ENCODE results near the gene CYB561D1.

Gene CYB561D1

GRCh38 chr1:109530457-109531087, 36.7 kb downstream of the CYB561D1 start:
- DNase-seq (ENCODE audit: low spot score) = no peak

GRCh38 chr1:109531380-109531779, 37.5 kb downstream of the CYB561D1 start:
- no peak for DNase-seq (ENCODE audit: low spot score)

- no peak for DNase-seq (ENCODE audit: low spot score)
Measured at GRCh38 chr1:109531826-109532364, 38.0 kb downstream of the CYB561D1 start.

GRCh38 chr1:109532365-109533136, 38.7 kb downstream of the CYB561D1 start:
- peak; percentile 91 for DNase-seq (ENCODE audit: low spot score)

- DNase-seq (ENCODE audit: low spot score) = no peak
Measured at GRCh38 chr1:109534307-109534858, 40.5 kb downstream of the CYB561D1 start.

GRCh38 chr1:109535481-109535880, 41.6 kb downstream of the CYB561D1 start:
- no peak for DNase-seq (ENCODE audit: low spot score)

GRCh38 chr1:109535971-109536491, 42.1 kb downstream of the CYB561D1 start:
- DNase-seq (ENCODE audit: low spot score) = no peak

GRCh38 chr1:109537450-109538178, 43.7 kb downstream of the CYB561D1 start:
- DNase-seq (ENCODE audit: low spot score) = no peak

- DNase-seq (ENCODE audit: low spot score) = no peak
Measured at GRCh38 chr1:109538827-109539555, 45.1 kb downstream of the CYB561D1 start.

GRCh38 chr1:109539676-109540075, 45.8 kb downstream of the CYB561D1 start, which contains the start of gene GPR61:
Gene GPR61 (plus strand): TSS chr1:109539872. CDS start chr1:109543023, 3,151 bp downstream.
- no peak for DNase-seq (ENCODE audit: low spot score)

- no peak for DNase-seq (ENCODE audit: low spot score)
Measured at GRCh38 chr1:109541102-109541501, 47.2 kb downstream of the CYB561D1 start.

GRCh38 chr1:109542657-109543056, 48.8 kb downstream of the CYB561D1 start:
- no peak for DNase-seq (ENCODE audit: low spot score)

GRCh38 chr1:109543283-109543987, 49.5 kb downstream of the CYB561D1 start:
- no peak for DNase-seq (ENCODE audit: low spot score)

- no peak for DNase-seq (ENCODE audit: low spot score)
Measured at GRCh38 chr1:109543988-109544735, 50.3 kb downstream of the CYB561D1 start.

- DNase-seq (ENCODE audit: low spot score) = peak; percentile 92
Measured at GRCh38 chr1:109546311-109547109, 52.6 kb downstream of the CYB561D1 start.

- DNase-seq (ENCODE audit: low spot score) = peak; percentile 2
Measured at GRCh38 chr1:109547463-109548320, 53.8 kb downstream of the CYB561D1 start.

GRCh38 chr1:109548321-109549267, 54.7 kb downstream of the CYB561D1 start, which contains the start of gene GNAI3:
Gene GNAI3 (plus strand): TSS chr1:109548615. CDS start chr1:109548721, 106 bp downstream.
- DNase-seq (ENCODE audit: low spot score) = peak; percentile 95
